Gastroesophageal sphincter (tissue), 3 donors: ENCODE data around the gene CLTB.

Source experiments
- EP300 ChIP-seq: sonication (generic); formaldehyde crosslinking; IDR thresholded peaks from one replicate; pipeline ENCODE4 v1.6.1; 2017; ENCODE audit warnings: antibody characterized with exemption, mild to moderate bottlenecking
- POLR2A ChIP-seq, 2 donors: fragments of 450-650 bp; IDR thresholded peaks; one replicate each; pipeline ENCODE4 v1.6.1; 2017; ENCODE audit warnings: antibody characterized with exemption in 2 of 2, mild to moderate bottlenecking in 2 of 2, moderate library complexity in 1 of 2
- POLR2AphosphoS5 ChIP-seq: sonication (generic); formaldehyde crosslinking; IDR thresholded peaks from one replicate; pipeline ENCODE4 v1.6.1; 2017; ENCODE audit warnings: antibody characterized with exemption
- TF ChIP-seq, protein P1 (sequence below), 4 experiments: fragments of 200-600 bp in 2 of 4; fragments of 450-650 bp in 2 of 4; sonication (generic) in 1 of 4; IDR thresholded peaks; one replicate each; pipeline ENCODE4 v1.5.1; 2017 to 2019; ENCODE audit warnings: antibody characterized with exemption in 4 of 4, mild to moderate bottlenecking in 2 of 4, moderate library complexity in 2 of 4

- no peak for TF ChIP-seq POLR2AphosphoS5
- TF ChIP-seq POLR2A (IDR thresholded peaks at IDR 0.05), result no peak
- TF ChIP-seq, protein P1, sequence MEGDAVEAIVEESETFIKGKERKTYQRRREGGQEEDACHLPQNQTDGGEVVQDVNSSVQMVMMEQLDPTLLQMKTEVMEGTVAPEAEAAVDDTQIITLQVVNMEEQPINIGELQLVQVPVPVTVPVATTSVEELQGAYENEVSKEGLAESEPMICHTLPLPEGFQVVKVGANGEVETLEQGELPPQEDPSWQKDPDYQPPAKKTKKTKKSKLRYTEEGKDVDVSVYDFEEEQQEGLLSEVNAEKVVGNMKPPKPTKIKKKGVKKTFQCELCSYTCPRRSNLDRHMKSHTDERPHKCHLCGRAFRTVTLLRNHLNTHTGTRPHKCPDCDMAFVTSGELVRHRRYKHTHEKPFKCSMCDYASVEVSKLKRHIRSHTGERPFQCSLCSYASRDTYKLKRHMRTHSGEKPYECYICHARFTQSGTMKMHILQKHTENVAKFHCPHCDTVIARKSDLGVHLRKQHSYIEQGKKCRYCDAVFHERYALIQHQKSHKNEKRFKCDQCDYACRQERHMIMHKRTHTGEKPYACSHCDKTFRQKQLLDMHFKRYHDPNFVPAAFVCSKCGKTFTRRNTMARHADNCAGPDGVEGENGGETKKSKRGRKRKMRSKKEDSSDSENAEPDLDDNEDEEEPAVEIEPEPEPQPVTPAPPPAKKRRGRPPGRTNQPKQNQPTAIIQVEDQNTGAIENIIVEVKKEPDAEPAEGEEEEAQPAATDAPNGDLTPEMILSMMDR (IDR thresholded peaks at IDR 0.05), result no peak
- no peak for TF ChIP-seq EP300
Observed at GRCh38 chr5:176446028-176446665, 29.8 kb upstream of the CLTB start.
